Measurements from ENCODE around the gene APOC1.
"Not testable (repeated sequence)": the region's sequence is repeated elsewhere in the genome, so short reads cannot be mapped to it uniquely, and the experiment has no call there.

Gene APOC1

DNA sequence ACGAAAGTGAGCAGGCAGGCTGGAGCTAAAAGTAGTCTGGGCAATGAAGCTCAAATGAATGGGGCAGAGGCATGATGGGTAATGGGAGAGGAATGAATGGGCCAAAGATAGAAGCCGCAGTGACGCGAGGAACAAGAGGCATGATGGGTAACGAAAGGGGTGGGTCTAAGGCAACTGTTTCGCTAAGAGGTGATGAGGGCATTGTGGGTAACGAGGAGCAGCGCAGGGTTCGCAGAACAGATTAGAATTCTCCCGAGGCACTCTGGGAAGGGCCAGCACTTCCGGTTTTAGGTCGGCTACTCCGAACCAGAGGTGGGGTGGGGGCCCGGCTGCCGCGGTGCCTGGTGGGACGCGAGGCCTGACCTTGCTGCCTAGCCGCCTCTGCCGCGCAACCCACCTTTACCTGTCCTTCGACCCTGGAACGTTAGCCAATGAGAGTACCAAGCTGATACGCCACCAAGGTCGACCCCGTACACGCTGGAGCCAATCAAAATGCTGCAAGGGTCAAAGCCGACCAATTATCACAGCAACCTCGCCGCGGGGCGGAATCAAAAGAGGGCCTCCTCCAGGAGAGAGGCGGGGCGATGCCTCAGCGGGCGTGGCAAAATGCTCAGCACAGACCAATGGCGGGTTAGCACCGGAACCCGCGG is 23.9 kb upstream of the APOC1 start:
- DNase-seq, result no peak

GRCh38 chr19:44891016-44891882 is 23.2 kb upstream of the APOC1 start, which contains the start of gene TOMM40:
TSS of gene TOMM40 (plus strand) at chr19:44891254. CDS start at chr19:44891416, 162 bp downstream.
- DNase-seq, result peak; percentile 100

- no peak for DNase-seq
These were observed 21.5 kb upstream of the APOC1 start for GRCh38 chr19:44892932-44893331.

GRCh38 chr19:44893332-44894051 is 20.9 kb upstream of the APOC1 start:
- no peak for DNase-seq

DNA sequence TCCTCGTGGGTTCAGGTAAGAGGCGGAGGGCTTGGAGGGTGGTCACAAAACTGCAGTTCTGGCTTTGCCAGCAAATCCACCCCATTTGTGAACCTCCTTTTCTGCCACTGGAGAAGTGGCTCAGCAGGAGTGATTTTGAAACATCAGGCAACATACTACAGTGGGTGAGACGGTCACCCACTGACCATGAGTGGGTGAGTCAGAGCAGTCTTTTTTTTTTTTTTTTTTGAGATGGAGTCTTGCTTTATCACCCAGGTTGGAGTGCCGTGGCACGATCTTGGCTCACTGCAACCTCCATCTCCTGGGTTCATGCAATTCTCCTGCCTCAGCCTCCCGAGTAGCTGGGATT is 20.4 kb upstream of the APOC1 start:
- no peak for DNase-seq

DNA sequence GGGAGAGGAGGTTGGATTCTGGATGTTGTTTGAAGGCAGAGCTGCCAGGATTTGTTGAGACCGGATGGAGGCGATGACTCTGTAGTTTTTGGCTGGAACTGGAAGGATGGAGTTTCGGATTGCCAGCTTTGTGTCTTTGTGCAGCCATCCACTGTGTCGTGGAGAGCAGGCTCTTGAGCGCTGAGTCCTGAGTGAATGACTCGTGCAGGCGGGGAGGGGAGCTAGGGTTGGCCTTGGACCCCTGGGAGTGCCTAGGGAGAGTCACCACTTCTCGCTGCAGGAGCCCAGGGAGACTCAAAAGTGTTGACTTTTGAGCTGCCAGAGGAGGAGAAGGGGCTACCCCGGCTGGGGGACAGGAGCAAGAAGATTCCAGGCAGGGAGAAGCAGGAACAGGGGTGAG is 19.5 kb upstream of the APOC1 start:
- DNase-seq, result no peak

DNA sequence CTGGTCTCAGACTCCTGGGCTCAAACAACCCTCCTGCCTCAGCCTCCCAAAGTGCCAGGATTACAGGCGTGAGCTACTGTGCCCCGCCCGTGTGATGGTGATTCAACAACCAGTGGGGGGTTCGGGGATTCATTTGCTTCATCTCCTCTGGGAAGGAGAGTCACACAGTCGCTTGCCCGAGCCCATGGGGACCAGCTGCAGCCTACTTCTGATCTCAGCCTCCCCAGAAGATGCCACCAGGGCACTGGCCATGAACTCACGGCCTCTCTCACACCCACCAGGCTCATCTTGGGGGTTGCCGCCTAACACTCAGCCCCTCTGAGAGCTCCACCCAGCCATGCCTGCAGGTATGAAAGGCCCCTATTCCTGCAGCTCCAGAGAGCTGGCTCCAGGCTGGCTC is 16.6 kb upstream of the APOC1 start:
- DNase-seq, result no peak

- no peak for DNase-seq
These were observed 13.8 kb upstream of the APOC1 start for GRCh38 chr19:44900328-44901244.

DNA sequence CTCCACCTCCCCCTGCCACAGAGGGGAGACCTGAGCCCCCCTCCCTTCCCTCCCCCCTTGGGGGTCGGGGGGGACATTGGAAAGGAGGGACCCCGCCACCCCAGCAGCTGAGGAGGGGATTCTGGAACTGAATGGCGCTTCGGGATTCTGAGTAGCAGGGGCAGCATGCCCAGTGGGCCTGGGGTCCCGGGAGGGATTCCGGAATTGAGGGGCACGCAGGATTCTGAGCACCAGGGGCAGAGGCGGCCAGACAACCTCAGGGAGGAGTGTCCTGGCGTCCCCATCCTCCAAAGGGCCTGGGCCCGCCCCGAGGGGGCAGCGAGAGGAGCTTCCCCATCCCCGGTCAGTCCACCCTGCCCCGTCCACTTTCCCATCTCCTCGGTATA is 11.2 kb upstream of the APOC1 start:
- DNase-seq, result no peak

- DNase-seq, result peak; percentile 86
These were observed 10.6 kb upstream of the APOC1 start for GRCh38 chr19:44903602-44904425.

DNA sequence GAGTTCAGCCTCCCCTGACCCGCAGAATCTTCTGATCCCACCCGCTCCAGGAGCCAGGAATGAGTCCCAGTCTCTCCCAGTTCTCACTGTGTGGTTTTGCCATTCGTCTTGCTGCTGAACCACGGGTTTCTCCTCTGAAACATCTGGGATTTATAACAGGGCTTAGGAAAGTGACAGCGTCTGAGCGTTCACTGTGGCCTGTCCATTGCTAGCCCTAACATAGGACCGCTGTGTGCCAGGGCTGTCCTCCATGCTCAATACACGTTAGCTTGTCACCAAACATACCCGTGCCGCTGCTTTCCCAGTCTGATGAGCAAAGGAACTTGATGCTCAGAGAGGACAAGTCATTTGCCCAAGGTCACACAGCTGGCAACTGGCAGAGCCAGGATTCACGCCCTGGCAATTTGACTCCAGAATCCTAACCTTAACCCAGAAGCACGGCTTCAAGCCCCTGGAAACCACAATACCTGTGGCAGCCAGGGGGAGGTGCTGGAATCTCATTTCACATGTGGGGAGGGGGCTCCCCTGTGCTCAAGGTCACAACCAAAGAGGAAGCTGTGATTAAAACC is 9.9 kb upstream of the APOC1 start:
- DNase-seq, result no peak

- no peak for DNase-seq
These were observed 8.8 kb upstream of the APOC1 start, which contains the start of gene APOE for GRCh38 chr19:44905437-44906160. TSS of gene APOE (plus strand) at chr19:44905796. CDS start at chr19:44906625, 829 bp downstream.

DNA sequence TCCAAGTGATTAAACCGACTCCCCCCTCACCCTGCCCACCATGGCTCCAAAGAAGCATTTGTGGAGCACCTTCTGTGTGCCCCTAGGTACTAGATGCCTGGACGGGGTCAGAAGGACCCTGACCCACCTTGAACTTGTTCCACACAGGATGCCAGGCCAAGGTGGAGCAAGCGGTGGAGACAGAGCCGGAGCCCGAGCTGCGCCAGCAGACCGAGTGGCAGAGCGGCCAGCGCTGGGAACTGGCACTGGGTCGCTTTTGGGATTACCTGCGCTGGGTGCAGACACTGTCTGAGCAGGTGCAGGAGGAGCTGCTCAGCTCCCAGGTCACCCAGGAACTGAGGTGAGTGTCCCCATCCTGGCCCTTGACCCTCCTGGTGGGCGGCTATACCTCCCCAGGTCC is 6.8 kb upstream of the APOC1 start:
- DNase-seq, result no peak

GRCh38 chr19:44908074-44908835 is 6.2 kb upstream of the APOC1 start:
- DNase-seq, result no peak

DNA sequence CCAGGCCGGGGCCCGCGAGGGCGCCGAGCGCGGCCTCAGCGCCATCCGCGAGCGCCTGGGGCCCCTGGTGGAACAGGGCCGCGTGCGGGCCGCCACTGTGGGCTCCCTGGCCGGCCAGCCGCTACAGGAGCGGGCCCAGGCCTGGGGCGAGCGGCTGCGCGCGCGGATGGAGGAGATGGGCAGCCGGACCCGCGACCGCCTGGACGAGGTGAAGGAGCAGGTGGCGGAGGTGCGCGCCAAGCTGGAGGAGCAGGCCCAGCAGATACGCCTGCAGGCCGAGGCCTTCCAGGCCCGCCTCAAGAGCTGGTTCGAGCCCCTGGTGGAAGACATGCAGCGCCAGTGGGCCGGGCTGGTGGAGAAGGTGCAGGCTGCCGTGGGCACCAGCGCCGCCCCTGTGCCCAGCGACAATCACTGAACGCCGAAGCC is 5.6 kb upstream of the APOC1 start:
- no peak for DNase-seq

DNA sequence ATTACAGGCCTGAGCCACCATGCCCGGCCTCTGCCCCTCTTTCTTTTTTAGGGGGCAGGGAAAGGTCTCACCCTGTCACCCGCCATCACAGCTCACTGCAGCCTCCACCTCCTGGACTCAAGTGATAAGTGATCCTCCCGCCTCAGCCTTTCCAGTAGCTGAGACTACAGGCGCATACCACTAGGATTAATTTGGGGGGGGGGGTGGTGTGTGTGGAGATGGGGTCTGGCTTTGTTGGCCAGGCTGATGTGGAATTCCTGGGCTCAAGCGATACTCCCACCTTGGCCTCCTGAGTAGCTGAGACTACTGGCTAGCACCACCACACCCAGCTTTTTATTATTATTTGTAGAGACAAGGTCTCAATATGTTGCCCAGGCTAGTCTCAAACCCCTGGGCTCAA is 4.6 kb upstream of the APOC1 start:
- no peak for DNase-seq

GRCh38 chr19:44911896-44912295 is 2.5 kb upstream of the APOC1 start:
- not testable (repeated sequence) for DNase-seq

DNA sequence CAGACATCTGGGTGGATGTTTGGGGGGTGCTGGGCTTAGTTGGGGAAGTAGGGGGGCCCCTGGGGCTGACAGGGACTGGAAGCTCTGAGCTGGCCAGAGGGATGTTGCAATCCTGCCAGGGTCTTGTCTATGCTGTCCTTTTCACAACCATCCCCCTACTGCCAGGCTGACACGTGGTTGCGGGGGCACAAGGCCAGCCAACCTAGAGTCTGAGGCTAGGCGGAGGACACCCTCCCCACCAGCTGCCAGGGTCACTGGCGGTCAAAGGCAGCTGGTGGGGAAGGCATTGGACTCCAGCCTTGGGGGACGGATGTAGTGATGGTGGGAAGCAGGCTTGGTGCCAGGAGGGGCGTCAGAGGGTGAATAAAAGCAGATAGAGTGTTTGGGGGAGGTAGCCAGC is 1.6 kb upstream of the APOC1 start:
- DNase-seq, result peak; percentile 83

Data from femur (tissue), 1 donor.